Prostate gland (tissue), 2 donors: ENCODE results near the gene BATF3.

Experiments
- CTCF ChIP-seq, 4 experiments: fragments of 200-600 bp in 2 of 4; fragments of 450-650 bp in 2 of 4; sonication (generic) in 2 of 4; IDR thresholded peaks; 1 replicate in 3 of 4; 2 replicates in 1 of 4; pipeline ENCODE4 v1.5.1; 2016 to 2019; ENCODE audit warnings: antibody characterized with exemption in 4 of 4, mild to moderate bottlenecking in 2 of 4, moderate library complexity in 2 of 4
- POLR2A ChIP-seq: fragments of 450-650 bp; IDR thresholded peaks from one replicate; pipeline ENCODE4 v1.6.1; 2016; ENCODE audit warnings: antibody characterized with exemption, mild to moderate bottlenecking

GRCh38 chr1:212656730-212657129 lies 42.9 kb downstream of the BATF3 start:
- no peak for TF ChIP-seq CTCF (IDR thresholded peaks at IDR 0.05)
- TF ChIP-seq POLR2A, result no peak
